COLO668 (cell line): ENCODE data around the gene PPM1A.

ENCODE experiments used
- DNase-seq: peaks from one replicate; lab custom pipeline; 2025; ENCODE audit not compliant: unreplicated experiment; lab: John Stamatoyannopoulos, UW

PPM1A gene

GRCh38 chr14:60248697-60249318, at the start of gene PPM1A:
Gene PPM1A, plus strand, starts transcription at chr14:60249221. Its CDS starts 33,483 bp downstream, at chr14:60282704.
- DNase-seq, result peak; percentile 98

GRCh38 chr14:60199321-60199720, 49.7 kb upstream of the PPM1A start:
- no peak for DNase-seq

- peak; percentile 75 for DNase-seq
These were observed 44.7 kb upstream of the PPM1A start for GRCh38 chr14:60204104-60204842.

- no peak for DNase-seq
These were observed 43.9 kb upstream of the PPM1A start for GRCh38 chr14:60204843-60205774.

- DNase-seq, result no peak
These were observed 42.8 kb upstream of the PPM1A start for GRCh38 chr14:60206249-60206670.

GRCh38 chr14:60206837-60207533, 42.0 kb upstream of the PPM1A start:
- DNase-seq, result no peak

- no peak for DNase-seq
These were observed 38.3 kb upstream of the PPM1A start for GRCh38 chr14:60210703-60211102.

GRCh38 chr14:60211153-60211552, 37.9 kb upstream of the PPM1A start:
- DNase-seq, result no peak

GRCh38 chr14:60212503-60213371, 36.3 kb upstream of the PPM1A start:
- DNase-seq, result no peak

- DNase-seq, result no peak
These were observed 35.0 kb upstream of the PPM1A start for GRCh38 chr14:60214003-60214402.

GRCh38 chr14:60214415-60215126, 34.5 kb upstream of the PPM1A start:
- DNase-seq, result no peak

- no peak for DNase-seq
These were observed 33.9 kb upstream of the PPM1A start for GRCh38 chr14:60215127-60215444.

GRCh38 chr14:60215520-60216420, 33.3 kb upstream of the PPM1A start:
- no peak for DNase-seq

- DNase-seq, result no peak
These were observed 31.3 kb upstream of the PPM1A start for GRCh38 chr14:60217713-60218112.

- DNase-seq, result no peak
These were observed 28.9 kb upstream of the PPM1A start for GRCh38 chr14:60220084-60220483.

- DNase-seq, result no peak
These were observed 28.1 kb upstream of the PPM1A start for GRCh38 chr14:60220917-60221316.

- no peak for DNase-seq
These were observed 27.6 kb upstream of the PPM1A start for GRCh38 chr14:60221457-60221856.

- no peak for DNase-seq
These were observed 26.2 kb upstream of the PPM1A start for GRCh38 chr14:60222820-60223219.

GRCh38 chr14:60225265-60225664, 23.8 kb upstream of the PPM1A start:
- no peak for DNase-seq
